ENCODE data around the gene HOXD1.

HOXD1 gene

DNA sequence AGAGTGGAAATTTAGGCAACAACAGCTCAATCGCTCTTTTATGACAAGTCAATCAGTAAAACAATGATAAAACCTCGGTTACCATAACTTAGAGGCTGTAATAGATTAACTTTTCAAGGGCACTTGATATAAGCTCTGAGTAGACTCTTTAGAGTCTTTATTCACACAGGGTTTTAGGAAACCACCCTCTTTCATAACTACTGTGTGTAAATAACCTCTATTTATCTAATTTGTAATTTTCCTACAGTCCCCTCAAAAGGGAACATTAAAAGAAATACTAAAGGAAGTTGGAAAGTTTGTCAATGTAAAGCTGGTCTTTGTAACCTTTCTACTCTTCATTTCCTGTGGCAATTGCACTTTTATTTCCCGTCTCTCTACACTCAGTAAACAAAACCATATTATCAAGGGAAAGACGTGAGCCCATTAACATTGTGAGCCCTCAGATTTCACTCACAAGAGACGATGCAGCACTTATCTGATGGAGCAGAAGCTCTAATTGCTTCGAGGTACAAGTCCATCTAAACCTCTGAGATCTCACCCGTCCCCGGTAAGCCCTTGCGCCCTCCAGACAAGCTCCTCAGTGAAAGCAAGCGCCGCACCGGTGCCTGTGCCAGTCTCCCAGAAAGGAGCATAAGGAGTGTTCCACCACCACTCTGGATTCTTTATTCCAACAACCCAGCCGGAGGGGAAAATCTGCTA is 1.1 kb upstream of the HOXD1 start:
- no peak for DNase-seq

GRCh38 chr2:176188774-176189680 is 559 bp downstream of the HOXD1 start:
- DNase-seq: no peak

DNA sequence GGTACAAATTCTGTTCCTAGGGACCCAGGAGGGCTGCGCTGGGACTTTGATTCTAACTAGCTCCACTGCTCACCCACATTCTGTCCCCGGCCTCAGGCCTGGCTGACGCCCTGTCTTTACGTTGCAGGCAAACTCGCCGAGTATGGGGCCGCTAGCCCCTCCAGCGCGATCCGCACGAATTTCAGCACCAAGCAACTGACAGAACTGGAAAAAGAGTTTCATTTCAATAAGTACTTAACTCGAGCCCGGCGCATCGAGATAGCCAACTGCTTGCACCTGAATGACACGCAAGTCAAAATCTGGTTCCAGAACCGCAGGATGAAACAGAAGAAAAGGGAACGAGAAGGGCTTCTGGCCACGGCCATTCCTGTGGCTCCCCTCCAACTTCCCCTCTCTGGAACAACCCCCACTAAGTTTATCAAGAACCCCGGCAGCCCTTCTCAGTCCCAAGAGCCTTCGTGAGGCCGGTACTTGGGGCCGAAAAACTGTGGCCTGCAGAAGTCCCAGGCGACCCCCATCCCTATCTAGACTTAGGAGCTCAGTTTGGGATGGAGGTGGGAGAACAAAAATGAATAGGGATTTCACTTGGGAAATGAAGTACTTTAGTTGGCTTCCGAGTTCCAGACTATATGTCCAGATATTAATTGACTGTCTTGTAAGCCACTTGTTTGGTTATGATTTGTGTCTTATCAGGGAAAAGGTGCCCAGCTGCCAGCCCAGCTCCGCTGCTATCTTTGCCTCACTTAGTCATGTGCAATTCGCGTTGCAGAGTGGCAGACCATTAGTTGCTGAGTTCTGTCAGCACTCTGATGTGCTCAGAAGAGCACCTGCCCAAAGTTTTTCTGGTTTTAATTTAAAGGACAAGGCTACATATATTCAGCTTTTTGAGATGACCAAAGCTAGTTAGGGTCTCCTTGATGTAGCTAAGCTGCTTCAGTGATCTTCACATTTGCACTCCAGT is 1.5 kb downstream of the HOXD1 start:
- no peak for DNase-seq

DNA sequence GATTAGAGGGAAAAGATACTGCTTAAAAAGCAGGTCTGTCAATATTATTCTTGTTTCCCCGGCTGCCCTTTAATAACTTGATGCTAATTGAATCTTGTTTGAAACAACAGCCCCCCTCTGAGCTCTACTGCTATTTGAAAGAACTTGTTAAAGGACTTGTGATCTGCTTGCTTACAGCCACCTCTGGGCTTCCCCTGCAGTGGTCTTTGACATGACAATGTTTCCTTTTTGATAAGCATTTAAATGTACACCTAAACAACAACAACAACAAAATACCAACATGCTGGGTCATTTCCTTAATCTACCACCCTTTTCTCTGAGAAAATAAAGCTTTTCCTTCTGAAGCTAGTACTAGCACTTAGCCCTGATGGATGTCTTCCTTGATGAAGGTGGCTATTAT is 3.9 kb downstream of the HOXD1 start:
- no peak for DNase-seq

- DNase-seq: no peak
Observed at GRCh38 chr2:176193048-176193447, 4.6 kb downstream of the HOXD1 start.

- DNase-seq: no peak
Observed at GRCh38 chr2:176199902-176200301, 11.4 kb downstream of the HOXD1 start.

DNA sequence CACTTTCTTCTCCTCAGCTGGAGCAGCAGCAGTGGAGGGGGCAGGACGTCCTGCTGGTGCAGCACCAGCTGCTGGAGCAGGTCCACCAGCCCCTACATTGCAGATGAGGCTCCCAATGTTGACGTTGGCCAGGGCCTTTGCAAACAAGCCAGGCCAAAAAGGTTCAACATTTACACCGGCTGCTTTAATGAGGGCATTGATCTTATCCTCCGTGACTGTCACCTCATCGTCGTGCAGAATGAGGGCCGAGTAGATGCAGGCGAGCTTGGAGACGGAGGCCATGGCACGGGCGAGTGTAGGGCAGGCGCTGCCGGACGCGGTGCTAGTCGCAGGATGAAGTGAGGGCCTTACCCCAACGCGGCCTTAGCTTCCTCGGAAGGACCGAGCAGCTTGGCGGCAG is 12.5 kb downstream of the HOXD1 start:
- no peak for DNase-seq

GRCh38 chr2:176202491-176202890 is 14.0 kb downstream of the HOXD1 start:
- DNase-seq: no peak

GRCh38 chr2:176205126-176205525 is 16.7 kb downstream of the HOXD1 start:
- DNase-seq: no peak

- DNase-seq: no peak
Observed at GRCh38 chr2:176206136-176206535, 17.7 kb downstream of the HOXD1 start.

DNA sequence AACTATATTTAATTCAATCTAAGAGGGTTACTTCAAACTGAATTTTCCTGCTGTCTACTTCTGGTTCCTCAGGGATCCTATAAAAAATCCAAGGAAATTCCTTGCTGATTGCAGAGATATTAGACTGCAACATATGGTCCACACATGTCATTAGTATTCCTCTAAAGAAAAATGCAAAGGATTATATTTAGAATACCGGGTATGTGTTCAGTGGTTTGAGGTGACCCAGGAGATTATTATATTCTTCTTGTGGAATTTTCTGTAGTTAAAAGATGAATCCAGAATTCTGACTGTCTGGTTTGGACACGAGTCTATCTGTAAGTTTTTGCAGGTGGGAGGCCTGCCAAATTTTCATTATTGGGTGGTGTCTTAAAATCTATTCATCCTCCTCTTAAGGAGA is 18.2 kb downstream of the HOXD1 start:
- DNase-seq: no peak

DNA sequence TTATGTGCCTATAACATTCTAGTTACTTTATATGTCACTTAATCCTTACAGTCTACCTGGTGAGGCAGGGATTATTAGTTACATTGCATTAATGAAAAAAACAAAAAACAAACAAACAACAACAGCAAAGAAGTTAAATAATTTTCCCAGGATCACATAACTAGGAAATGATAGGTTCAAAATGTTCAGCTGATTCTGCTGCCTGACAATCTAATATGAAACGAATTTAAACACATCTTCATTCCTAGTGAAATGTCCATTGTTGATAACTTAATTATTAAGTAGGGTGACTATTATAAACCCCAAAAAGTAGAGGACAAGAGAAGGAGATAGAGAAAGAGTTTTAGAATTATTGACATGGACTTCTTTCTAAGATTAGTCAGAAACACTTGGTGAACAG is 22.6 kb downstream of the HOXD1 start:
- DNase-seq: no peak

- no peak for DNase-seq
Observed at GRCh38 chr2:176212276-176212675, 23.8 kb downstream of the HOXD1 start.

DNA sequence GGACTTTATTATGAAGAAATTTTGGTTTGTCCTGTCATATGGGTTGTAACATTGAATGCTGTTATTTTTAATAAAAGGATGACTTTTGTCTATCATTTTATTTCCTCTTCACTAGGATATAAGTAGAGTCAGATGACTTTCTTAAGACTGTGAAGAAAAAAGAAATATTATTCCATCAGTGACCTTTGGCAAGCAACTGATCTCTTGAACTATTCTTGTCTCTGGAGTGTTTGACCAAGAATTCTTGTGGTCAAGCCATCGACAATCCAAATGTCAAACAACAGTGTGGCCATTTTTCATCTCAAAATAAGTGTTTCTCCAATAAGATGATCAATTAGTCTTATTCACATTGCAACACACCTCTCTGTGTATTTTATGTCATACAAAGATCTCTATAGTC is 24.9 kb downstream of the HOXD1 start:
- no peak for DNase-seq

DNA sequence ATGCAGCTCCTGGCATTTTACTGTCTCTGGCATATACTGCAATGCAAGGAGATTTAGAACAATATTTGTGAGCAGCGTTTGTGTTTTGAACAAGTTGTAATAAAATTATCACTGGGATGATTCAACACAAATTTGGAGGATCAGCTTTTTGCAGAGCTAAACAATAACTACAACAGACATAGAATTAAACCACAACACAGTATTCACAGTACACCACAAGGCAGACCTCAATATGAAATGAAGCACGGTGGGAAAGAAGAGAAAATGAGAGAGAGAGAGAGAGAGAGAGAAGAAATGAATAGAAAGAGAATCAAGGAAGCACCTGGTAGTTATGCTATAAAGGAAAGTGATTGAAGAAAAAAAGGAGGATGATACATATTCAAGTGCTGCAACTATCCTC is 39.4 kb downstream of the HOXD1 start:
- DNase-seq: no peak

DNA sequence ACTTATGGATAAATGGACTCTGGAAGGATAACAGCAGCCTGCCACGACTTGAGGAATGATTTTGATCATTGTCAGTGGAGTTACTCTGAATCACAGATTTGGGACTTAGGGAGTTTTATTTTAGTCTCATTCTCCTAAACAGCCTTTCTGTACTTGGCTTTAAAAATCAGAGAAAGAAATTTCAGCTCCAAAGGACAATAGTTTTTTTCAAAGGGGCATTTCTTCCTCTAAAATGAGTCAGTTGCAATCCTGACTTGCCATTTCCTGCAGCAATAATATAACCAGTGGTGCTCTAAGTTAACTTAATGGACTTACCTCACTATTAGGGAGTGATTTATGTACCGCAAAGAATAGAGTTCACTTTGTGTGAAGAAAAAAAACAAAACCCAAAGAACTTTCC is 45.7 kb downstream of the HOXD1 start:
- DNase-seq: no peak

DNA sequence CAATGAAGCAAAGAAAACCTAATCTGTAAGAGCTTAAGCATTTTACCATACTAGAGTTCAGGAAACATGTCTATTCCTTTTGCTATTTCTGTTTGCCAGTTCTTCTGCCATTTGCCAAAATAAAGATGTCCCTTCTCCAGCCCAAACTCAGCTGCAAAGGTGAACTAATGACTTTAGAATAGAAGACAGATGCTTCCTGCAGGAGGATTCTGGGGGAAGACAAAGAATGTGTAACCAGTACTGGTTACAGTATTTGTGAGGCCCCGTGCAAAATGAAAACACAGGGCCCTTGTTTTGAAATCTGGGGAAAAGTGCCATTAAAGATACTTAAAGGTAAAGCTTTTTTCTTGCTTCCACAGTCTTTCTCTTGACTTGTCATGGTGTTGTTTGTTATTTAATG is 46.5 kb downstream of the HOXD1 start:
- DNase-seq: no peak

DNA sequence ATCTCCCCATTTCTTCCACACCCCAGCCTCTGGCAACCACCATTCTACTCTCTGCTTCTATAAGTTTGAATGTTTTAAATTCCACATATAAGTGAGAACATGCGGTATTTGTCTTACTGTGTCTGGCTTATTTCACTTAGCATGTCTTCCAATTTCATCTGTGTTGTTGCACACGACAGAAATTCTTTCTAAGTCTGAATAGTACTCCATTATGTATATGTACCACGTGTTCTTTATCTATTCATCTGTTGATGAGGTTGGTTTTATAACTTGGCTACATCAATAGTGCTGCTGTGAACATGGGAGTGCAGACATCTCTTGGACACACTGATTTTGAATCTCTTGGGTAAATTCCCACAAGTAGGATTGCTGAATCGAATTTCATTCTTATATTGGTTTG is 49.0 kb downstream of the HOXD1 start:
- no peak for DNase-seq

- no peak for DNase-seq
Observed at GRCh38 chr2:176239031-176239430, 50.6 kb downstream of the HOXD1 start.

DNA sequence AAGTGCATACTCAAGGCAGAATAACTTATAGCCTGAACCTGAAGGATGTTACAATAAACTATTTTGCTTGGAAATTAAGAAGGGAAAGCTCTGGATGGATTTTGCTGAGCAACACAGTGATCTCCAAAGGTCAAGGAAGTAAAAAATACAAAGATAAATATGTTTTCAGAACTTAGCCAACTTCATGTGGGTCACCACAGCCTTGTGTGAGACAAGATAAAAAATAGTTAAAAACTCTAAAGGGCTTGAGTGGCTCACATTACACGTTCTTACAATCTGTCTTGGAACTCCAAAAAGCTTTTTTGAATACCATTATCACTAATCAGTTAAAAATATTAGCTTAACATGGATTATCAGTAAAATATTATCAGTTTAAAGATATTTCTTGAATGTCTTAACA is 51.8 kb downstream of the HOXD1 start:
- no peak for DNase-seq

All from NCI-H2029 treated with DMSO at 0.1 percent for 48 hours (cell line).